ENCODE results near the gene CNOT3. TPM values are rescaled to one million over a fixed set of nuclear protein-coding genes. Genes with fewer than 3 reads are reported as not detected.

Gene CNOT3
- total and polyA plus RNA-seq, 3 experiments from 2014 or later, result 14.8 to 81.7 (median 75.1) TPM

DNA sequence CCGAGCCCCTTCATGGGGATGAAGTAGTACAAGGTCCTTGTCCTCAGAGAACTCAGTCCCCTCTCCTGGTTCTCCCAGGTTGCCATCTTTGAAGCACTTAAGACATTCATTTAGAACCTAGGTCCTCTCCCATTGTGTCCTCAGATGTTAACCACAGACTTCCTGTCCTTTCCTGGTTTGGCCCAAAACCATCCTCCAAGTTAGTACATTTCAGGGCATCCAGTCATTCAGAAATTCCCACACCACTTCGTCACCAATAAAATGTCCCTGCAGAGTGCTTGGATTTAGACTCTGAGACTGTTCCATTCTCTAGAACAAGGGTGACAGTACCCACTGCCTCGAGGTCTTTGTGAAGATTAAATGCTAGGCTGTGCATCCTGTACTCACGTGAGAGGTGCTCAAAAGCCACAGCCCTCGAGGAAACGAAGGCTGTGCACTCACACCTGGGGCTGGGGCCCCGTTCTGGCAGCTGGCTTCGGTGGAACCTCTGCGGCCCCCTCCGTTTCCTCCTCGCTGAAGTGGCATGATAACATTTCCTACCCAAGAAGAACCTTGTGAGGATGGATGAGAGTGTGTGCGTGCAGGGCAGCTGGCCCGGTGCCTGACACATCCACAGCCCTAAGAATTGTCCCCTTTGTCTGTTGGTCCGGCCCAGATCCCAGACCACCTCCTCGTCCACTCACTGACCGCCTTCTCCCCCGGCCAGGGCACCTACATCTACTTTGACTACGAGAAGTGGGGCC lies 17.2 kb downstream of the CNOT3 start:
- peaks cover 9 to 91% (median 20%) of the 10 kb centered on the region in 3 donors for H3K36me3 Mint-ChIP-seq
- no peak overlapping the region for H3K27ac ChIP-seq (ENCODE audit: low read depth, low read length)
- DNase-seq, result peak in 3 of 5 donors; percentile 50 to 70 (median 69)
- H3K4me3 ChIP-seq (ENCODE audit: low read length), result no peak overlapping the region
- no peaks in the 10 kb centered on the region for H3K9me3 ChIP-seq (ENCODE audit: low read length)
- H3K27ac Mint-ChIP-seq, result peak overlapping the region; percentile 51 to 88 (median 76)
- H3K36me3 ChIP-seq (ENCODE audit: insufficient read depth, low read length), result peaks cover 58% of the 10 kb centered on the region
- peaks cover 0 to 1% of the 10 kb centered on the region in 2 donors for H3K27me3 Mint-ChIP-seq
- H3K4me3 Mint-ChIP-seq, result peak overlapping the region in 6 of 7 donors; percentile 19 to 59 (median 34)
- H3K9me3 Mint-ChIP-seq, result no peaks in the 10 kb centered on the region
- ChIA-PET CTCF (no interaction called here), POLR2A (interaction anchor here (1.3 kb wide), 1 partner anchor 18 kb away, joined by 3 read pairs; the partner anchor contains the start of gene CNOT3)
- H3K27me3 ChIP-seq (ENCODE audit: insufficient read depth, low read length, poor library complexity, severe bottlenecking), result no peaks in the 10 kb centered on the region
- H3K4me1 ChIP-seq (ENCODE audit: insufficient read depth, low read length), result peaks cover 53% of the 10 kb centered on the region
- peaks cover 37 to 48% (median 41%) of the 10 kb centered on the region in 3 donors for H3K4me1 Mint-ChIP-seq

GRCh38 chr19:54155694-54156093 lies 18.1 kb downstream of the CNOT3 start:
- ChIA-PET CTCF (no interaction called here), POLR2A (interaction anchor here (0.6 to 1.0 kb wide), 3 partner anchors 19 to 38 kb away, joined by 3 to 6 read pairs (median 3); partner anchors contain the start of genes CNOT3 and TSEN34)
- Histone ChIP-seq H3K27me3 (ENCODE audit: insufficient read depth, low read length, poor library complexity, severe bottlenecking) (no peaks in the 10 kb centered on the region), H3K36me3 (ENCODE audit: insufficient read depth, low read length) (peaks cover 52% of the 10 kb centered on the region), H3K4me1 (ENCODE audit: insufficient read depth, low read length) (peaks cover 60% of the 10 kb centered on the region), H3K4me3 (ENCODE audit: low read length) (no peak overlapping the region), H3K9me3 (ENCODE audit: low read length) (no peaks in the 10 kb centered on the region), H3K27ac (ENCODE audit: low read depth, low read length) (no peak overlapping the region)
- peak overlapping the region in 2 of 8 donors; percentile 29 to 75 for H3K27ac Mint-ChIP-seq
- DNase-seq, result no peak
- peaks cover 0 to 1% of the 10 kb centered on the region in 2 donors for H3K27me3 Mint-ChIP-seq
- peaks cover 46 to 57% (median 50%) of the 10 kb centered on the region in 3 donors for H3K4me1 Mint-ChIP-seq
- no peak overlapping the region for H3K4me3 Mint-ChIP-seq
- H3K9me3 Mint-ChIP-seq, result no peaks in the 10 kb centered on the region
- peaks cover 9 to 87% (median 18%) of the 10 kb centered on the region in 3 donors for H3K36me3 Mint-ChIP-seq

DNA sequence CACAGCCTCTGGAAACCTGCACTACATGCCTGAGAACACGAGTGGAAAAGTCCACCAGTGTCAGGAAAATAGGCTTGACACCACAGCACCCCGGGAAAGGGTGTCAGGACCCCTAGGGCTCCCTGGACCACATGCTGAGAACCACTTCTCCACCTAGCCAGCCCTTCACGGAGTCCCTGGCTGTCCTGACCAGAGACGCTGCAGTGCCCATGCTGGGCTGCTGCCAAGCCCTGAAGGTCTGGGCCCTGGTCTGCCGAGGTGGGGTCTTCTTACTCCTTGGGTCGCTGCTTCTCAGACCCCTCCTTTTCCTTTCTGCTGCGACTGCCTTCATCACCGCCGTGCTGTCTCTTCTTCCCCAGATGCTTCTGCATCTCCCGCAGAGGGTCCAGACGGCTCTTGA lies 18.9 kb downstream of the CNOT3 start:
- Histone ChIP-seq H3K9me3 (ENCODE audit: low read length) (no peaks in the 10 kb centered on the region), H3K36me3 (ENCODE audit: insufficient read depth, low read length) (peaks cover 49% of the 10 kb centered on the region), H3K4me3 (ENCODE audit: low read length) (no peak overlapping the region), H3K27ac (ENCODE audit: low read depth, low read length) (no peak overlapping the region), H3K4me1 (ENCODE audit: insufficient read depth, low read length) (peaks cover 65% of the 10 kb centered on the region), H3K27me3 (ENCODE audit: insufficient read depth, low read length, poor library complexity, severe bottlenecking) (no peaks in the 10 kb centered on the region)
- Mint-ChIP-seq H3K36me3 (peaks cover 9 to 80% (median 15%) of the 10 kb centered on the region in 3 donors), H3K4me3 (peak overlapping the region in 1 of 7 donors; percentile 65), H3K4me1 (peaks cover 48 to 61% (median 54%) of the 10 kb centered on the region in 3 donors), H3K27me3 (peaks cover 0 to 1% of the 10 kb centered on the region in 2 donors), H3K9me3 (no peaks in the 10 kb centered on the region), H3K27ac (peak overlapping the region in 3 of 8 donors; percentile 17 to 75 (median 38))
- CTCF ChIA-PET, result no interaction called here
- no peak for DNase-seq
- POLR2A ChIA-PET, result interaction anchor here (1.0 kb wide), 1 partner anchor 35 kb away, joined by 3 read pairs; the partner anchor contains the start of gene TSEN34

GRCh38 chr19:54156953-54157352 lies 19.4 kb downstream of the CNOT3 start:
- Mint-ChIP-seq H3K27ac (peak overlapping the region in 7 of 8 donors; percentile 25 to 75 (median 56)), H3K4me3 (peak overlapping the region; percentile 17 to 81 (median 42)), H3K36me3 (peaks cover 9 to 75% (median 15%) of the 10 kb centered on the region in 3 donors), H3K4me1 (peaks cover 51 to 66% (median 57%) of the 10 kb centered on the region in 3 donors), H3K9me3 (no peaks in the 10 kb centered on the region), H3K27me3 (peaks cover 0 to 3% of the 10 kb centered on the region in 2 donors)
- Histone ChIP-seq H3K36me3 (ENCODE audit: insufficient read depth, low read length) (peaks cover 44% of the 10 kb centered on the region), H3K9me3 (ENCODE audit: low read length) (no peaks in the 10 kb centered on the region), H3K4me3 (ENCODE audit: low read length) (no peak overlapping the region), H3K4me1 (ENCODE audit: insufficient read depth, low read length) (peaks cover 69% of the 10 kb centered on the region), H3K27me3 (ENCODE audit: insufficient read depth, low read length, poor library complexity, severe bottlenecking) (no peaks in the 10 kb centered on the region), H3K27ac (ENCODE audit: low read depth, low read length) (no peak overlapping the region)
- ChIA-PET POLR2A (no interaction called here), CTCF (interaction anchor here (1.8 kb wide), 1 partner anchor 16 kb away, joined by 4 read pairs; the partner anchor contains the start of gene TMC4)
- DNase-seq, result no peak

- H3K27me3 ChIP-seq (ENCODE audit: insufficient read depth, low read length, poor library complexity, severe bottlenecking), result no peaks in the 10 kb centered on the region
- peak overlapping the region; percentile 89 to 100 (median 99) for H3K4me3 Mint-ChIP-seq
- H3K4me1 Mint-ChIP-seq, result peaks cover 57 to 77% (median 74%) of the 10 kb centered on the region in 3 donors
- peaks cover 75% of the 10 kb centered on the region for H3K4me1 ChIP-seq (ENCODE audit: insufficient read depth, low read length)
- peak overlapping the region; percentile 92 to 100 (median 99) for H3K27ac Mint-ChIP-seq
- H3K27ac ChIP-seq (ENCODE audit: low read depth, low read length), result peak overlapping the region; percentile 85
- H3K9me3 Mint-ChIP-seq, result no peaks in the 10 kb centered on the region
- CTCF ChIA-PET, result interaction anchor here (0.8 to 2.9 kb wide), 6 partner anchors 10 to 43 kb away, joined by 3 to 17 read pairs (median 4); partner anchors contain the start of genes CNOT3, MBOAT7, PRPF31 and TFPT
- H3K36me3 ChIP-seq (ENCODE audit: insufficient read depth, low read length), result peaks cover 27% of the 10 kb centered on the region
- peak overlapping the region; percentile 83 for H3K4me3 ChIP-seq (ENCODE audit: low read length)
- DNase-seq, result no peak
- peaks cover 4 to 6% of the 10 kb centered on the region in 2 donors for H3K27me3 Mint-ChIP-seq
- H3K9me3 ChIP-seq (ENCODE audit: low read length), result no peaks in the 10 kb centered on the region
- peaks cover 9 to 58% (median 15%) of the 10 kb centered on the region in 3 donors for H3K36me3 Mint-ChIP-seq
- POLR2A ChIA-PET, result interaction anchor here (1.1 to 3.6 kb wide), 6 partner anchors 22 to 303 kb away, joined by 3 to 54 read pairs (median 11); partner anchors contain the start of genes CNOT3, MBOAT7, PRPF31 and RPS9
These were observed 21.3 kb downstream of the CNOT3 start for GRCh38 chr19:54158812-54159351.

- Histone ChIP-seq H3K27me3 (ENCODE audit: insufficient read depth, low read length, poor library complexity, severe bottlenecking) (no peaks in the 10 kb centered on the region), H3K9me3 (ENCODE audit: low read length) (no peaks in the 10 kb centered on the region), H3K4me1 (ENCODE audit: insufficient read depth, low read length) (peaks cover 75% of the 10 kb centered on the region), H3K27ac (ENCODE audit: low read depth, low read length) (peak within 1 kb of the TSS; percentile 85), H3K4me3 (ENCODE audit: low read length) (peak within 1 kb of the TSS; percentile 93), H3K36me3 (ENCODE audit: insufficient read depth, low read length) (peaks cover 20% of the 10 kb centered on the region)
- Mint-ChIP-seq H3K4me1 (peaks cover 57 to 76% (median 73%) of the 10 kb centered on the region in 3 donors), H3K27ac (peak within 1 kb of the TSS; percentile 92 to 100 (median 99)), H3K27me3 (peaks cover 4 to 6% of the 10 kb centered on the region in 2 donors), H3K9me3 (no peaks in the 10 kb centered on the region), H3K36me3 (peaks cover 5 to 51% (median 10%) of the 10 kb centered on the region in 3 donors), H3K4me3 (peak within 1 kb of the TSS; percentile 89 to 100 (median 99))
- ChIA-PET POLR2A (interaction anchor here (1.1 to 3.6 kb wide), 6 partner anchors 22 to 302 kb away, joined by 3 to 54 read pairs (median 11); partner anchors contain the start of genes CNOT3, MBOAT7, PRPF31 and RPS9), CTCF (interaction anchor here (0.8 to 2.9 kb wide), 7 partner anchors 9 to 44 kb away, joined by 3 to 17 read pairs (median 3); partner anchors contain the start of genes CNOT3, MBOAT7, PRPF31 and TFPT)
- peak; percentile 96 to 100 (median 99) for DNase-seq
These were observed 22.0 kb downstream of the CNOT3 start, which contains the start of gene LENG1 for GRCh38 chr19:54159352-54160181. TSS of gene LENG1 (minus strand) at chr19:54159721. CDS start at chr19:54159695, 26 bp downstream.
